GM23338 (cell line): Measurements from ENCODE around the gene BRPF3. TPM values are rescaled to one million over a fixed set of nuclear protein-coding genes. Genes with fewer than 3 reads are reported as not detected.

ENCODE experiments used
- CREB1 ChIP-seq: fragments of 250-450 bp; sonication (Bioruptor Pico); IDR thresholded peaks from 2 replicates; pipeline ENCODE4 v1.5.0; 2020; ENCODE audit warnings: low read depth, mild to moderate bottlenecking, moderate library complexity
- CTCF ChIP-seq, 2 experiments: fragments of 200-600 bp in 1 of 2; sonication (generic) in 1 of 2; conservative IDR thresholded peaks; 2 replicates each; pipeline versions ENCODE4 v1.5.1 to v1.6.1; 2016 to 2017; ENCODE audit warnings: antibody characterized with exemption in 2 of 2, low read depth in 2 of 2, mild to moderate bottlenecking in 2 of 2, moderate library complexity in 1 of 2
- EZH2 ChIP-seq: fragments of 200-600 bp; sonication (generic); IDR thresholded peaks from one replicate; pipeline ENCODE4 v1.8.0; 2017; ENCODE audit warnings: antibody characterized with exemption, mild to moderate bottlenecking, low read depth; ENCODE audit not compliant: unreplicated experiment
- EZH2phosphoT487 ChIP-seq: fragments of 200-600 bp; sonication (generic); IDR thresholded peaks from one replicate; pipeline ENCODE4 v1.8.1; 2018; ENCODE audit warnings: antibody characterized with exemption; ENCODE audit not compliant: unreplicated experiment
- NANOG ChIP-seq: IDR thresholded peaks from 2 replicates; pipeline ENCODE4 v1.6.1; 2016; ENCODE audit warnings: antibody characterized with exemption, borderline replicate concordance
- POLR2AphosphoS5 ChIP-seq: IDR thresholded peaks from 2 replicates; pipeline ENCODE4 v1.6.1; 2016; ENCODE audit warnings: antibody characterized with exemption, low read depth
- REST ChIP-seq: IDR thresholded peaks from one replicate; pipeline ENCODE4 v1.6.1; 2018; ENCODE audit warnings: antibody characterized with exemption; ENCODE audit not compliant: unreplicated experiment
- STAT1 ChIP-seq: IDR thresholded peaks from one replicate; pipeline ENCODE4 v1.6.1; 2016; ENCODE audit warnings: antibody characterized with exemption; ENCODE audit not compliant: unreplicated experiment
- ZNF114 ChIP-seq: fragments of 250-450 bp; sonication (Bioruptor Pico); IDR thresholded peaks from 2 replicates; pipeline ENCODE4 v1.5.0; 2020; ENCODE audit warnings: mild to moderate bottlenecking, moderate library complexity
- ZNF331 ChIP-seq: fragments of 250-450 bp; sonication (Bioruptor Pico); IDR thresholded peaks from 2 replicates; pipeline ENCODE4 v1.5.0; 2020; ENCODE audit warnings: low read depth, mild to moderate bottlenecking, moderate library complexity
- ZNF462 ChIP-seq: fragments of 250-450 bp; sonication (Bioruptor Pico); IDR thresholded peaks from 2 replicates; pipeline ENCODE4 v1.5.0; 2020; ENCODE audit warnings: mild to moderate bottlenecking, moderate library complexity
- polyA plus RNA-seq: library from polyadenylated mRNA; unstranded; fragments of >200 nt; fragmentation: Nextera tagmentation; extraction: Ambion mirVana; gene quantifications from 2 replicates; pipeline ENCODE4 v1.2.1, GENCODE V29; 2016
- total RNA-seq: library from RNA; depleted of rRNA; stranded (reverse); fragments of >200 nt; shearing (Covaris generic); gene quantifications from 2 replicates; pipeline ENCODE4 v1.2.3, GENCODE V29; 2014

BRPF3 gene
- total and polyA plus RNA-seq, 2 experiments from 2014 or later, result 11.8 to 33.2 TPM

GRCh38 chr6:36272234-36272633 lies 75.7 kb downstream of the BRPF3 start (continued):
- no peak for TF ChIP-seq ZNF462
- TF ChIP-seq REST, result no peak
- TF ChIP-seq POLR2AphosphoS5, result no peak
- TF ChIP-seq CTCF (conservative IDR thresholded peaks at IDR 0.05; ENCODE audit: low read depth in 2 of 2), result no peak
- TF ChIP-seq CREB1 (CRISPR knock-in tag), result no peak
- no peak for TF ChIP-seq EZH2phosphoT487
- TF ChIP-seq ZNF114 (CRISPR knock-in tag), result no peak
- no peak for TF ChIP-seq EZH2
- no peak for TF ChIP-seq STAT1
- TF ChIP-seq ZNF331 (CRISPR knock-in tag), result no peak
- no peak for TF ChIP-seq NANOG
